Umbilical cord (tissue), 2 donors: ENCODE measurements around the gene DIDO1. TPM values are rescaled to one million over a fixed set of nuclear protein-coding genes. Genes with fewer than 3 reads are reported as not detected.

Experiments
- DNase-seq: peaks from one replicate; pipeline ENCODE4 v3.0.0-alpha.2; 2015; ENCODE audit warnings: low spot score
- total RNA-seq: library from RNA; depleted of rRNA; stranded (reverse); fragments of >200 nt; gene quantifications from one replicate; pipeline ENCODE4 v1.2.3, GENCODE V29; 2014; ENCODE audit warnings: low replicate concordance; ENCODE audit not compliant: insufficient read depth

Gene DIDO1
- total RNA-seq, 1 donor from 2014 or later = 46.9 TPM

- no peak for DNase-seq
Measured at GRCh38 chr20:62951143-62951895, 25.0 kb upstream of the DIDO1 start.

- DNase-seq = no peak
Measured at GRCh38 chr20:62950741-62951140, 24.4 kb upstream of the DIDO1 start.

- DNase-seq = no peak
Measured at GRCh38 chr20:62949962-62950361, 23.7 kb upstream of the DIDO1 start.

- DNase-seq = no peak
Measured at GRCh38 chr20:62949153-62949821, 23.0 kb upstream of the DIDO1 start.

GRCh38 chr20:62947532-62948300, 21.4 kb upstream of the DIDO1 start:
- no peak for DNase-seq

GRCh38 chr20:62946918-62947317, 20.6 kb upstream of the DIDO1 start:
- DNase-seq = no peak

GRCh38 chr20:62945771-62946339, 19.6 kb upstream of the DIDO1 start:
- no peak for DNase-seq

- DNase-seq = no peak
Measured at GRCh38 chr20:62944746-62945145, 18.4 kb upstream of the DIDO1 start.

GRCh38 chr20:62944184-62944583, 17.9 kb upstream of the DIDO1 start:
- no peak for DNase-seq

- DNase-seq = no peak
Measured at GRCh38 chr20:62943396-62943795, 17.1 kb upstream of the DIDO1 start.

GRCh38 chr20:62942456-62942855, 16.2 kb upstream of the DIDO1 start:
- DNase-seq = no peak

GRCh38 chr20:62941792-62942191, 15.5 kb upstream of the DIDO1 start:
- no peak for DNase-seq

GRCh38 chr20:62940875-62941274, 14.6 kb upstream of the DIDO1 start:
- DNase-seq = no peak

- DNase-seq = peak; percentile 61
Measured at GRCh38 chr20:62938105-62938888, 12.0 kb upstream of the DIDO1 start, which contains the start of gene GID8. Gene GID8 (plus strand): TSS chr20:62938147. CDS start chr20:62941503, 3,356 bp downstream.

GRCh38 chr20:62937268-62938104, 11.2 kb upstream of the DIDO1 start:
- peak; percentile 96 for DNase-seq

- no peak for DNase-seq
Measured at GRCh38 chr20:62935968-62936585, 9.8 kb upstream of the DIDO1 start.

- no peak for DNase-seq
Measured at GRCh38 chr20:62935204-62935967, 9.1 kb upstream of the DIDO1 start.

GRCh38 chr20:62933966-62934365, 7.7 kb upstream of the DIDO1 start:
- no peak for DNase-seq

- DNase-seq = no peak
Measured at GRCh38 chr20:62931464-62931863, 5.2 kb upstream of the DIDO1 start.
